ENCODE measurements around the gene CRYBG2. TPM values are rescaled to one million over a fixed set of nuclear protein-coding genes. Genes with fewer than 3 reads are reported as not detected.
"Not testable (repeated sequence)": the region's sequence is repeated elsewhere in the genome, so short reads cannot be mapped to it uniquely, and the experiment has no call there.

Gene CRYBG2
- total RNA-seq, 1 donor from 2014 or later = 0.18 TPM

- no peak for ATAC-seq
Observed at GRCh38 chr1:26322042-26322331, 31.9 kb downstream of the CRYBG2 start.

DNA sequence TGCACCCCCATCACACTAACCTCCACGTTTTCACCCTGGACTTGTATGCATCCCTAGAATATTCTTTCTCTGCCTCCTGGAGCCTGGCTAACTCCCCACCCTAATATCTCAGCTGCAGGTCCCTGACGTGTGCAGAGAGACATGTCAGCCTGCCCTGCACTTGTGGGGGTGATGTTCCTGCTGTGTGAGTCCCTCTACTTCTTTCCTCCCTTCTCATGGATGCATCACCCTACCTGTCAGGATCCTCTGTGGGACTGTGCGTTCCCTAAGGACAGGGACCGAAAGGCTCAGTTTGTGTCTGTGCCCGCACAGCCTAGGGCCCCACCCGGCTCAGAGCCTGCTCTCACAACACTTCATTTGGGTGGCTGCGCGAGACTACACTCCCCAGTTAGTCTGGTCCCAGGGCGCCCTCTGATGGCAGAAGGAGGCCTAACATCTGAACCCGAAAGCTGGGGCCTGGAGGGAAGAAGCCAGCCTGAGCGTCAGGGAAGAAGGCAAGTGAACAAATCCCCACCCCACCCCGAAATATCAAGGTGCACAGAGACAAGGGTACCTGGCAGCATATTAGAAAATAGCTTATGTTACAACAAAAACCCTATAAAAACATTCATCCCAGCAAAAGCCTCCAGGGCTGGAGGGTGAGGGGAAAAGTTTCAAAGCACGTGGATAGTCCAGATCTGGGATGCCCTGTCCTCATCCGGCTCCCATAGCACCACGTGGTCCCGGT, 32.5 kb downstream of the CRYBG2 start:
- DNase-seq (ENCODE audit: low spot score) (peak; percentile 87), ATAC-seq (peak; percentile 98)

More at GRCh38 chr1:26322042-26322331, 31.9 kb downstream of the CRYBG2 start:
- no peak for DNase-seq (ENCODE audit: low spot score)

DNA sequence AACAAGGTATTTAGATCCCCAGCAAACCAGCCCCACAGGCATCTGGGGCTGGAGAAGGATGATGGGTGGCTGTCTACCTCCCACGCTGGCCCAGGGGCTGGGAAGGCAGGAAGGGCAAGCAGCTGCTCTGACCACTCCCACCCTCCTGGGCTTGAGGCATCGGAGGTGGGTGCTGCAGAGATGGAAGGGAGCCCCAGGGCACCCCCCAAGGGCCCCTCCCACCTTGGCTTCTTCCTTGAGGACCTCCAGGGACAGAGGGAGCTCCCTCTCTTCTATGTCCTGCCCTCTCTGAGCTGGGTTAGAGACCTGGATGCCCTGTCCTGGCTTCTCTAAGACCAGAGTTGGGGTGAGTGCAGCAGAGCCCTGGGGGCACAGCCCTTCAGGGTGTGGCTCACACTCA, 33.0 kb downstream of the CRYBG2 start:
- ATAC-seq (no peak), DNase-seq (ENCODE audit: low spot score) (no peak)

- DNase-seq (ENCODE audit: low spot score) = no peak
- peak; percentile 9 for ATAC-seq
Observed at GRCh38 chr1:26318338-26319064, 35.4 kb downstream of the CRYBG2 start.

DNA sequence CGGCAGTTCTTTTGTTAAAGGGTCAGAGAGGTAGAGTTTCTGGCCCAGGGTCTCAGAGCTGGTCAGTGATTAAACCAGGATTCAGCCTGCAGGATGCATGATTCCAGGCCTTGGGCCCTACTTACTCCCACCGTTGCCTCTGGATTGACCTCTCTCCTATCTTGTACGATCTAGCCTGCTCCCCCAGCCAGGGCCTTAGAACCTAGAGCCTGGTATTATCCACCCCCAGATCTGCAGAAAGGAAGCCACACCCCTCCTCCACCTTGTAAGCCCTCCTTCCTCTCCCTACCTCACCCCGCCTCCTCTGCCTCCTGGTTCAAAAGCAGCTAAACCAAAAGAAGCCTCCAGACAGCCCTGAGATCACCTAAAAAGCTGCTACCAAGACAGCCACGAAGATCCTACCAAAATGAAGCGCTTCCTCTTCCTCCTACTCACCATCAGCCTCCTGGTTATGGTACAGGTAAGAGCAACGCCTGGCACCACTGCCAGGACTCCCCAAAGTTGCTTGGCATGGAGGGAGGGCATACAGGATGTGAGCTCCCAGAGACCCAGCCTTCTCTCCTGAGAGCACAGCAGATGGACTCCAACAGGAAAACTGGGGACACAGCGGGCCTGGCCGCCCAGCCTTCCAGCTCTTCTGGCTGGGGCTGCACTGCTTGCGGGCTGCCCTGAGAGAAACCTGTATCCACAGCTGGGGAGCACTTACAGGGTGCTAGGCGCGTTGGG, 36.2 kb downstream of the CRYBG2 start, which contains the start of gene CD52:
Gene CD52, plus strand, starts transcription at position 347 of the 726 bp plus-strand sequence. Its CDS starts 60 bp downstream, at position 407.
- ATAC-seq (no peak), DNase-seq (ENCODE audit: low spot score) (no peak)

GRCh38 chr1:26317146-26317545, 36.8 kb downstream of the CRYBG2 start:
- DNase-seq (ENCODE audit: low spot score) (no peak), ATAC-seq (no peak)

DNA sequence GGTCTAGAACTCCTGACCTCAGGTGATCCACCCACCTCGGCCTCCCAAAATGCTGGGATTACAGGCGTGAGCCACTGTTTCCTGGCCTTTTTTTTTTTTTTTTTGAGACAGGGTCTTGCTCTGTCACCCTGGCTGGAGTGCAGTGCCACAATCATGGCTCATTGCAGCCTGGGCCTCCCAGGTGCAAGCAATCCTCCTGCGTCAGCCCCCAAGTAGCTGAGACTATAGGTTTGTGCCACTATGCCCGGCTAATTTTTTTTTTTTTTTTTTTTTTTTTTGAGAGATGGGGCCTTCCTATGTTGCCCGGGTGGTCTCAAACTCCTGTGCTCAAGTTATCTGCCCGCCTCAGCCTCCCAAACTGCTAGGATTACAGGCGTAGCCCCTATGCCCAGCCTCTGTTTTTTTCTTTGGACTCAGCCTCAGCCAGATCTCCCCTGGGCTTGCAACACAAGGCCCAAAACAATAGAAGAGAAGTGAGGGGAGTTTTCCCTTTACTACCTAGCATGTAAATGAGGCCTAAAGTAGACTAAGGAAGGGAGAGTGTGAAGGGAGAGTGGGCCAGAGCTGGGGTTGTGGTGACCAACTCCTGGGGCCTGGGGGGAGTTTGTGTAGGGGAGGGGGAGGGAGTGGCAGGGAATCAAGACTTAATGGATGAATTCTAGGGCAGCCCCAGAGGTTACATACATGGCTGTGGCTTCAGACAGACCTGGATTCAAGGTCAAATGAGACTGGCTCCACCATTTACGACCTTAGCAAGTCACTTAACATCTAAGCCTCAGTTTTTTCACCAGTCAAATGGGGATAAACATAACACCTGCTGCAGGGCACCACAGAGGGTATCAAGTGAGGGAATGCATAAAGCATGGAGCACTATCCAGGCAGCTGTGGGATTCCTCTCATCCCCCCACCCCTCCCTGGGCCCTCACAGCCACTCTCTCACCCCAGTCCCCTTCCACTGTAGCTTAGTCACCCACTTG, 37.8 kb downstream of the CRYBG2 start:
- no peak for ATAC-seq
- DNase-seq (ENCODE audit: low spot score) = no peak

- no peak for DNase-seq (ENCODE audit: low spot score)
- ATAC-seq = no peak
Observed at GRCh38 chr1:26314501-26314900, 39.4 kb downstream of the CRYBG2 start.

GRCh38 chr1:26307966-26308899, 45.7 kb downstream of the CRYBG2 start:
- DNase-seq (ENCODE audit: low spot score); ATAC-seq: not testable (repeated sequence)

DNA sequence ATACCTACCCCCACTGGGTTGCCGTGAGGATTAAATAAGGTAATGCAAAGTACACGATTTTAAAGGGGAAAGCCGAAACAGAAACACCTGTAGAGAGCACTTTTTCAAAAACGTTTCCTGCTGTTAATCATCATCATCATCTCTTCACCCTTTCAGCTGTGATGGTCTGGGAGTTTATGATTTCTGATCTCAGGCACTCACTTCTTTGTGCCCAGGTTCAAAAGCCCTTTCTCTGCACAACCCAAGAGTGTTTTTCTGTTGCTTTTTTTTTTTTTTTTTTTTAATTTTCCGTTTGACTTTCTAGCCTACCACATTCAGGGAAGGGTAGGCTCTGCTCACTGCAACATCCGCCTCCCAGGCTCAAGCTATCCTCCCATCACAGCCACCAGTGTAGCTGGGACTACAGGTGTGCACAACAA, 46.6 kb downstream of the CRYBG2 start:
- ATAC-seq = no peak

DNA sequence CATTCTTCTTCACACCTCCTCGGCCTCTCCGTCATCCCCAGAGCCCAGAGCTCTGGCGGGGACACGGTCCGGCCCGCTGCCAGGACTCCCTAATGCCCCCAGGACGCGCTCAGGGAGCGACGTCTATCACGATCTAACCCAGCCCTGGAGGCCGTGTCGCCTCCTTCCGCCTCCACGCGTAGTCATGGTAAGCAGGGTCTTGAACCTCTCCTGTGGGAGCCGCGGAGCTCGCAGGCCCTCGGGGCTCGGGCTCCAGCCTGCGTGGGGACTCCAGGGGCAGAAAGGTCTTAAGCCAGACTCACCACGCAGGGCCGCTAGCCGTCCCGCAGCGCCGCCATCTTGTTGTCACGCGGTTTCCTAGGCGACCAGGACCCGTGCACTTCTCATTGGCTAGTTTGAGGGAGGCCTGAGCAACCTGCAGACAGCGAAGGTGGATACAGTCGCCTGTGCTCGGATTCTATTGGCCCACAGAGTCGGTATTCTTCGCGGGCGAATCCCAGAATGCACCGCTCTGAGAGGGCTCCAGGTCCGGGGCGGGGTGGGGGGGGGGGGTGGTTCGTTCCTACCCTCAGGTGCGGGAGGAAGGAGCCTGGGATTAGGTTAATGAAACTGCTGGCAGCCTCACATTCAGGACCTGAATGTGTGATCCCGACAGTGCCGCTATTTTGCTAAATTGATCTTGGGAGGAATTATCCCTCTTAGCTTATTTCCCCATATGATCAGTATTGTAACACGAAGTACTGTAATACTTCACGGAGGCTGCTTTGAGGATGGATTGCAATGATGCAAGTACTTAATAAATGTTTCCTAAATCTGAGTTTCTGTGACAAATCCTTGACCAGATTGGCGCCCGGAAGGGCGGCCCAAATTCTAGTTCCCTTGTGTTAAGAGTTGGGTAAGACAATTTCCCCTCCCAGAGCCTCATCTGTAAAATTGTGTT, 47.4 kb downstream of the CRYBG2 start, which contains the start of gene UBXN11:
Gene UBXN11, minus strand, starts transcription at position 347 of the 940 bp plus-strand sequence. CDS start 3,753 bp downstream, outside the sequence.
- ATAC-seq (peak; percentile 99), DNase-seq (ENCODE audit: low spot score) (peak; percentile 94)

More for the DNA sequence above, 46.6 kb downstream of the CRYBG2 start:
- no peak for DNase-seq (ENCODE audit: low spot score)

DNA sequence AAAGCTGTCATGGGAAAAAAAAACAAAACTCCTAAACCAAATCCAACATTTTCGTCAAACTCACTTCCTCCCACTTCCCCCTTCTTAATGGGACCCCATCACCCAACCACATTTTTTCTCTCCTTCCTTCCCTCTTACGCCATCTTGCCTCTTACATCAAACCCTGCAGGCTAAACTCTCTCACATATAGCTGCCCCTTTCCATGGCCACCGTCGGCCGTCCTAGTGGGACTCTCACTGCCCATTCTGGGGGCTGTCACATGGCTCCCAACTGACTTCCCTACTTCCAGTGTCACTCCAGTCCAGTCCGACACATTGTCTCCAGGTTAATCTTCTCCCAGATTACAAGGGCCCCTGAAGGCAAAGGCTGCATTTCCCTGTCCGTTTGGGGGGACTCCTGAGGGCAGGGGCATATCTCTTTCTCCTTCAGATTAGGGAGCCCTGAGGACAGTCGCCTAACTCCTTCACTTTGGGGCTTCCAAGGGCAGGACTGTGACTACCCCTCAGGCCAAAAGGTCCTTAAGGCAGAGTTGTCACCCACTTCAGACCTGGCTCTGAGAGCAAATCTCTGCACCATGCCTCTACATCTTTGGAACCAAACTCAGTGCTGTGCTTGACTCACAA, 48.2 kb downstream of the CRYBG2 start:
- no peak for ATAC-seq

GRCh38 chr1:26302733-26303405, 51.1 kb downstream of the CRYBG2 start:
- DNase-seq (ENCODE audit: low spot score) (no peak), ATAC-seq (no peak)

More for the DNA sequence above, 48.2 kb downstream of the CRYBG2 start:
- DNase-seq (ENCODE audit: low spot score) = no peak

DNA sequence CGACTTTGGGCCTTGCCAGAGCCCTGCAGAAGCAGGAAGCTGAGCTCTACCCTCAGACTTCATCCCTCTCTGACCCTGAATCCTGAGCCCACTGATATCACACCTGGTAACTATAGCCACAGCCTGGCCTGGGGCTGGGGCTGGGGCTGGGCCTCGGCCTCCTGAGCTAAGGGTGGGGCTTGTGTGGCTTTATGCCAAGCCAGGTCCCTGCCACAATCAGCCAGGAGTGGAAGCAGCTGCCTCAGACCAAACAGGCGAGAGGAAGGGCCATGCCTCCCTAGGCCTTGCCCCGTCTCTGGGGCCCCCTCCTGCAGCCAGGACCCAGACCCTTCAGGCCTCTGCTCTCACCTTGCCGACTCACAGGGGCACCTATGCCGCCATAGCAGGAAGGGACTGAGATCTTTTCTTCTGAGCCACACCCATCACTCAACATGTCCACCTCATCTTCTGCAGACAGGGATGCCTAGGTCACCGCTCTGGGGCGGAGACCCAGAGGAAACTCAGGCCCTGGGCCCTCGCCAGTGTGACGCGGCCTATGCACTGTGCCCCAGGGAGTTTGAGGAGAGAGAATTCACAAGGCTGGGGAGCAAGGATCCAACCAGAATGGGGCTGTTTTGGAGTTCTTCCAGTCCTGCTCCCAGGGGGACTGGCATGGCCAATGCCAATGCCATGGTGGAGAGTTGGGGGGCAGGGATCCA, 53.2 kb downstream of the CRYBG2 start:
- DNase-seq (ENCODE audit: low spot score) (no peak), ATAC-seq (no peak)

GRCh38 chr1:26297791-26298124, 56.2 kb downstream of the CRYBG2 start:
- DNase-seq (ENCODE audit: low spot score) (no peak), ATAC-seq (no peak)

DNA sequence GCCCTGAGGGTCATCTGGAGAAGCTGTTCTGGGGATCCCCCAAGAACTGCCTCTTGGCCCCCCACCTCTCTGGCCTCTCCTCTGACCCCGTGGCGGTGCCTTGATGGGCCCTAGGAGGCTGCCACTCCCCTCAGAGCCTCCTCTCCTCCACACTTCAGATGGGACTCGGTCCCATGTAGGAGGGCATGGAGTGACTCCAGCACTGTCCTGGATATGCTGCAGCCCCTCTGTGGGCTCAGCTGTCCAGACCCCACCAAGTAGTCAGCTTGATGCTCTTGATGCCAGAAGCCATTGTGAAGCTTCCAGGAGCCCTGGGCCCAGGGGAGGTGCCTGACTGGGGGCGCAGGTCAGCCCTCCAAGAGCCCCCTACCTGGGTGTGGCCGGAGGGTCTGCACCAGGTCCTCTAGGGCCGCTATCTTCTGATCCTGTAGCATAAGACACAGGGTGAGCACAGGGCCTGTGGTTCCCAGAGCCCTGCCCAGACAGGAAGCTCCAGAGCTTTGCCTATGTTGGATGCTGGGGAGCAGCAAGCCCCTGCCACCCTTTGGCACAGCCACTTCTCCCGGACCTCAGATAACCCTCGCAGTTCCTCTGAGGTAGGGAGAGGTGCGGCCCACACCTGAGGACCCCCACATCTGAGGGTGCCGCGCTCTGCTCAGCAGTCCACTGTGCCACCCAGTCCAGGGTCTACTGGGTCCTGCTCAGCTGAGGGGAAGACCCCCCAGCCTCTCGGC, 56.7 kb downstream of the CRYBG2 start:
- ATAC-seq (no peak), DNase-seq (ENCODE audit: low spot score) (no peak)
